Left ventricle myocardium inferior (tissue), 1 donor: ENCODE measurements around the gene TAF10. TPM values are rescaled to one million over a fixed set of nuclear protein-coding genes. Genes with fewer than 3 reads are reported as not detected.

Experiments
- DNase-seq: peaks from one replicate; pipeline ENCODE4 v3.0.0-alpha.2; 2020
- H3K27ac ChIP-seq: fragments of 200-600 bp; replicated peaks from 2 replicates; pipeline ENCODE4 v1.8.0; 2021
- H3K27me3 ChIP-seq: fragments of 200-600 bp; 2 replicates; pipeline ENCODE4 v1.8.0; 2021; ENCODE audit warnings: low read depth
- H3K36me3 ChIP-seq: fragments of 200-600 bp; 2 replicates; pipeline ENCODE4 v1.8.0; 2021
- H3K4me1 ChIP-seq: fragments of 200-600 bp; 2 replicates; pipeline ENCODE4 v1.8.0; 2021
- H3K4me3 ChIP-seq: fragments of 200-600 bp; 2 replicates; pipeline ENCODE4 v1.8.0; 2021; ENCODE audit warnings: mild to moderate bottlenecking, moderate library complexity
- H3K9me3 ChIP-seq: fragments of 200-600 bp; replicated peaks from 2 replicates; pipeline ENCODE4 v1.8.0; 2021
- intact Hi-C: fragments of 100-400 bp; cut with micrococcal nuclease; formaldehyde crosslinking; loops from one replicate; pipeline ENCODE4 v1.11.0; 2022
- total RNA-seq: library from RNA; stranded (reverse); fragmentation: NEBNext Ultra II Directional; extraction: Animal tissue kit (Norgen Biotek cat#: 25700); gene quantifications from one replicate; pipeline ENCODE4 v1.2.1, GENCODE V29; 2021
- TF ChIP-seq, protein P1 (sequence below): fragments of 200-600 bp; IDR thresholded peaks from 2 replicates; pipeline ENCODE4 v1.8.0; 2021; ENCODE audit warnings: antibody characterized with exemption, mild to moderate bottlenecking, borderline replicate concordance
- donor health status: DM: no; HTN: yes; CAD: no; lungs with severe emphysema.

The TAF10 gene
- total RNA-seq, 1 donor from 2014 or later: 106 TPM

- Histone ChIP-seq H3K4me1 (peaks cover 38% of the 10 kb centered on the region), H3K27me3 (no peaks in the 10 kb centered on the region), H3K4me3 (no peak overlapping the region), H3K36me3 (peaks cover 61% of the 10 kb centered on the region), H3K27ac (no peak overlapping the region), H3K9me3 (no peaks in the 10 kb centered on the region)
- no peak for DNase-seq
- TF ChIP-seq, protein P1, sequence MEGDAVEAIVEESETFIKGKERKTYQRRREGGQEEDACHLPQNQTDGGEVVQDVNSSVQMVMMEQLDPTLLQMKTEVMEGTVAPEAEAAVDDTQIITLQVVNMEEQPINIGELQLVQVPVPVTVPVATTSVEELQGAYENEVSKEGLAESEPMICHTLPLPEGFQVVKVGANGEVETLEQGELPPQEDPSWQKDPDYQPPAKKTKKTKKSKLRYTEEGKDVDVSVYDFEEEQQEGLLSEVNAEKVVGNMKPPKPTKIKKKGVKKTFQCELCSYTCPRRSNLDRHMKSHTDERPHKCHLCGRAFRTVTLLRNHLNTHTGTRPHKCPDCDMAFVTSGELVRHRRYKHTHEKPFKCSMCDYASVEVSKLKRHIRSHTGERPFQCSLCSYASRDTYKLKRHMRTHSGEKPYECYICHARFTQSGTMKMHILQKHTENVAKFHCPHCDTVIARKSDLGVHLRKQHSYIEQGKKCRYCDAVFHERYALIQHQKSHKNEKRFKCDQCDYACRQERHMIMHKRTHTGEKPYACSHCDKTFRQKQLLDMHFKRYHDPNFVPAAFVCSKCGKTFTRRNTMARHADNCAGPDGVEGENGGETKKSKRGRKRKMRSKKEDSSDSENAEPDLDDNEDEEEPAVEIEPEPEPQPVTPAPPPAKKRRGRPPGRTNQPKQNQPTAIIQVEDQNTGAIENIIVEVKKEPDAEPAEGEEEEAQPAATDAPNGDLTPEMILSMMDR: no peak
- intact Hi-C loops: no loop called here
Measured at GRCh38 chr11:6629892-6630631, 18.0 kb upstream of the TAF10 start.

DNA sequence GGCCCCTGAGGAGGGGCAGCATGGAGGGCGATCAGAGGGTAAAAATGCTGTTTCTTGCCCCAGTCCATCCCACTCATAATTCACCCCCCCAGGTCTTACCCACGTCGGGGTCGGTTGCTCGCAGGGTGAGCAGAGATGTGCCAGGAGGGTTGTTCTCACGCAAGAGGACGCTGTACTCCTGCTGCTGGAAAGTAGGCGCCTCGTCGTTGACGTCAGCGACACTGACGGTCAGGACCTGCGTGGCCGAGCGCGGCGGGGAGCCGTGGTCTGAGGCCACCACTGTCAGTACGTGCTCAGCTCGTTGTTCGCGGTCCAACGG is 17.5 kb upstream of the TAF10 start:
- no peak overlapping the region for H3K27ac ChIP-seq
- no peak for DNase-seq

DNA sequence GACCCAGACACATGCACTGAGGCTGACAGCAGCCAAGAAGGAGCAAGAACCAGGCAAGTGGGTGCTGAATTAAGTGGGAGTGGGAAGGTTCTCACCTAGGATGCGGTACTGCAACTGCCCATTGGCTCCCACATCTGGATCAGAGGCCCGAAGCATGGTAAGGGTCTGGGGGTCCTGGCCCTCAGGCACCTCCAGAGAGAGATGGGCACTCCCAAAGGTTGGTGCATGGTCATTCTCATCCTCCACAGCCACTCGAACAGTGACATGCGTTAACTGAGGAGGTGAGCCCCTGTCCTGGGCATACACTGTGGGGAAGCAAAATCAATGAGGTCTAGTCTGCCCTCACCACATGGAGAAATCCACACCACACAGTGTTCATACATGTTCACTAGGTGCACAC is 16.5 kb upstream of the TAF10 start:
- TF ChIP-seq, protein P1: no peak
- no peaks in the 10 kb centered on the region for H3K27me3 ChIP-seq
- no peak overlapping the region for H3K27ac ChIP-seq
- intact Hi-C loops: no loop called here
- H3K4me3 ChIP-seq: no peak overlapping the region
- no peaks in the 10 kb centered on the region for H3K9me3 ChIP-seq
- DNase-seq: no peak
- peaks cover 67% of the 10 kb centered on the region for H3K36me3 ChIP-seq
- H3K4me1 ChIP-seq: peaks cover 22% of the 10 kb centered on the region

More for the DNA sequence above, 17.5 kb upstream of the TAF10 start:
- H3K36me3 ChIP-seq: peaks cover 67% of the 10 kb centered on the region
- H3K4me1 ChIP-seq: peaks cover 32% of the 10 kb centered on the region
- TF ChIP-seq, protein P1: no peak
- no peak overlapping the region for H3K4me3 ChIP-seq
- intact Hi-C loops: no loop called here
- no peaks in the 10 kb centered on the region for H3K9me3 ChIP-seq
- H3K27me3 ChIP-seq: no peaks in the 10 kb centered on the region

GRCh38 chr11:6627762-6628241 is 15.8 kb upstream of the TAF10 start:
- H3K4me1 ChIP-seq: peaks cover 15% of the 10 kb centered on the region
- peaks cover 66% of the 10 kb centered on the region for H3K36me3 ChIP-seq
- intact Hi-C loops: no loop called here
- TF ChIP-seq, protein P1: no peak
- DNase-seq: no peak
- H3K27ac ChIP-seq: no peak overlapping the region
- H3K4me3 ChIP-seq: no peak overlapping the region
- H3K27me3 ChIP-seq: no peaks in the 10 kb centered on the region
- H3K9me3 ChIP-seq: no peaks in the 10 kb centered on the region

DNA sequence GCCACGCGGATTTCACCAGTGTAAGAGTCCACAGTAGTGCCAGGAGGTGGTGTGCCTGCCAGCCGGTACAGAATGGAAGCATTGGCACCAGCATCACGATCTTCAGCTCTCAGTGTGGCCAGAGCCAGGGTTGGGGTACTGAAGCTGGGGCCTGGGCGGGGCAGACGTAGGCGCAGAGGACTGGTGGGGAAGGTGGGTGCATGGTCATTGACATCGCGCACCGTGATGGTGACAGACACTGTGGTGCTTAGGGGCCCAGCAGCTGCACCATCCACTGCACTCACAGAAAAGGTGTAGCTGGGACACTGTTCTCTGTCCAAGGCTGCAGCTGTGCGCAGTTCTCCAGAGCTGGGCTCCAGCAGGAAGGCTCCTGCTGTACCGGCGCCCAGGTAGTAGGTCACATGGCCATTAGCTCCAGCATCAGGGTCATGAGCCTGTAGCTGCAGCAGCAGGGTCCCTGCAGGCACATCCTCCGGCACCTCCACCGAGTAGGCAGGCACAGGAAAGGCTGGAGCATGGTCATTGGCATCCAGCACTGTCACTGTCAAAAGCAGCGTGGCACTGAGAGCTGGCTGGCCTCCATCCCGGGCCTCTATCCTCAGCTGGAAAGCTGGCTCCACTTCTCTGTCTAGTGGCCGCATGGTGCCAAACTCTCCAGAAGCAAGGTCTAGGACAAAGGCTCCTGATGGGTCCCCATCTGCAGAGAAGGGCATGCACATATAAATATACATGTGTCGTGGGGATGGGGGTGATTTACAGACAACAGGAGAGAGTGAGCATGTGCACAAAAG is 15.2 kb upstream of the TAF10 start:
- TF ChIP-seq, protein P1: no peak
- H3K9me3 ChIP-seq: no peaks in the 10 kb centered on the region
- H3K4me1 ChIP-seq: peaks cover 10% of the 10 kb centered on the region
- H3K36me3 ChIP-seq: peaks cover 66% of the 10 kb centered on the region
- peak overlapping the region; percentile 8 for H3K27ac ChIP-seq
- H3K27me3 ChIP-seq: no peaks in the 10 kb centered on the region
- no peak overlapping the region for H3K4me3 ChIP-seq
- peak; percentile 60 for DNase-seq
- intact Hi-C loops: no loop called here
